Hepatocyte (in vitro differentiated cells): ENCODE results near the gene TM9SF1. TPM values are rescaled to one million over a fixed set of nuclear protein-coding genes. Genes with fewer than 3 reads are reported as not detected.

Experiments used
- DNase-seq: peaks from one replicate; pipeline ENCODE4 v3.0.0-alpha.2; 2016; ENCODE audit warnings: low spot score
- H2AFZ ChIP-seq: fragments of 200-600 bp; sonication (generic); 2 replicates; pipeline ENCODE4 v1.6.0; 2016; ENCODE audit warnings: antibody characterized with exemption, mild to moderate bottlenecking
- H3K27ac ChIP-seq: fragments of 200-600 bp; sonication (generic); 2 replicates; pipeline ENCODE4 v1.5.1; 2016; ENCODE audit warnings: mild to moderate bottlenecking
- H3K27me3 ChIP-seq: fragments of 200-600 bp; sonication (generic); 2 replicates; pipeline ENCODE4 v1.6.1; 2016
- H3K36me3 ChIP-seq: fragments of 200-600 bp; sonication (generic); replicated peaks from 2 replicates; pipeline ENCODE4 v1.5.1; 2016; ENCODE audit warnings: low read depth; ENCODE audit not compliant: insufficient read depth
- H3K4me1 ChIP-seq: fragments of 200-600 bp; sonication (generic); 2 replicates; pipeline ENCODE4 v1.5.1; 2016; ENCODE audit warnings: mild to moderate bottlenecking, moderate library complexity; ENCODE audit not compliant: insufficient read depth
- H3K4me2 ChIP-seq: fragments of 200-600 bp; sonication (generic); 2 replicates; pipeline ENCODE4 v1.6.0; 2016
- H3K4me3 ChIP-seq: fragments of 200-600 bp; sonication (generic); 2 replicates; pipeline ENCODE4 v1.5.1; 2016; ENCODE audit warnings: mild to moderate bottlenecking
- H3K79me2 ChIP-seq: fragments of 200-600 bp; sonication (generic); 2 replicates; pipeline ENCODE4 v1.6.0; 2017; ENCODE audit warnings: mild to moderate bottlenecking
- H3K9me2 ChIP-seq: fragments of 200-600 bp; sonication (generic); replicated peaks from 2 replicates; pipeline ENCODE4 v1.6.0; 2017; ENCODE audit warnings: mild to moderate bottlenecking; ENCODE audit not compliant: insufficient read depth
- H3K9me3 ChIP-seq: fragments of 200-600 bp; sonication (generic); 2 replicates; pipeline ENCODE4 v1.5.1; 2016; ENCODE audit warnings: low read depth, mild to moderate bottlenecking
- H4K20me1 ChIP-seq: fragments of 200-600 bp; sonication (generic); 2 replicates; pipeline ENCODE4 v1.6.0; 2016; ENCODE audit warnings: mild to moderate bottlenecking; ENCODE audit not compliant: insufficient read depth, poor library complexity, severe bottlenecking
- EZH2 ChIP-seq: fragments of 200-600 bp; sonication (generic); IDR thresholded peaks from 2 replicates; pipeline ENCODE4 v1.6.1; 2016; ENCODE audit warnings: antibody characterized with exemption, mild to moderate bottlenecking, borderline replicate concordance
- EZH2phosphoT487 ChIP-seq: fragments of 200-600 bp; sonication (generic); IDR thresholded peaks from one replicate; pipeline ENCODE4 v1.6.1; 2018; ENCODE audit warnings: antibody characterized with exemption, mild to moderate bottlenecking, low read depth, moderate library complexity; ENCODE audit not compliant: unreplicated experiment, severe bottlenecking
- WGBS: methylation state at CpG from one replicate; pipeline ENCODE4 v1.1.6; 2016; ENCODE audit warnings: low lambda C conversion rate; ENCODE audit errors: missing lambda C conversion rate; 5-methylcytosine and 5-hydroxymethylcytosine counted together
- polyA plus RNA-seq: library from polyadenylated mRNA; unstranded; fragments of >200 nt; fragmentation: Nextera tagmentation; extraction: Ambion mirVana; gene quantifications from 2 replicates; pipeline ENCODE4 v1.2.1, GENCODE V29; 2016
- total RNA-seq: library from RNA; depleted of rRNA; stranded (reverse); fragments of >200 nt; gene quantifications from 2 replicates; pipeline ENCODE4 v1.2.3, GENCODE V29; 2014
- TF ChIP-seq, protein P1 (sequence below): fragments of 200-600 bp; sonication (generic); IDR thresholded peaks from 2 replicates; pipeline ENCODE4 v1.5.1; 2016; ENCODE audit warnings: antibody characterized with exemption, mild to moderate bottlenecking; ENCODE audit not compliant: poor library complexity

TM9SF1 gene
- total and polyA plus RNA-seq, 2 experiments from 2014 or later, result 68.1 to 84.0 TPM

- H3K27me3 ChIP-seq, result no peaks in the 10 kb centered on the region
- no peaks in the 10 kb centered on the region for H3K36me3 ChIP-seq
- DNase-seq, result no peak
- peaks cover 13% of the 10 kb centered on the region for H3K4me1 ChIP-seq
- no peaks in the 10 kb centered on the region for H3K9me3 ChIP-seq
- no peak overlapping the region for H3K4me3 ChIP-seq
- WGBS, result 98% methylated on average over 5 of the region's 5 CpGs
- H3K9me2 ChIP-seq, result no peaks in the 10 kb centered on the region
- H3K27ac ChIP-seq, result no peak overlapping the region
- H4K20me1 ChIP-seq, result peaks cover 5% of the 10 kb centered on the region
- no peak overlapping the region for H2AFZ ChIP-seq
- peaks cover 25% of the 10 kb centered on the region for H3K79me2 ChIP-seq
- TF ChIP-seq EZH2phosphoT487 (no peak), EZH2 (no peak)
- TF ChIP-seq, protein P1, sequence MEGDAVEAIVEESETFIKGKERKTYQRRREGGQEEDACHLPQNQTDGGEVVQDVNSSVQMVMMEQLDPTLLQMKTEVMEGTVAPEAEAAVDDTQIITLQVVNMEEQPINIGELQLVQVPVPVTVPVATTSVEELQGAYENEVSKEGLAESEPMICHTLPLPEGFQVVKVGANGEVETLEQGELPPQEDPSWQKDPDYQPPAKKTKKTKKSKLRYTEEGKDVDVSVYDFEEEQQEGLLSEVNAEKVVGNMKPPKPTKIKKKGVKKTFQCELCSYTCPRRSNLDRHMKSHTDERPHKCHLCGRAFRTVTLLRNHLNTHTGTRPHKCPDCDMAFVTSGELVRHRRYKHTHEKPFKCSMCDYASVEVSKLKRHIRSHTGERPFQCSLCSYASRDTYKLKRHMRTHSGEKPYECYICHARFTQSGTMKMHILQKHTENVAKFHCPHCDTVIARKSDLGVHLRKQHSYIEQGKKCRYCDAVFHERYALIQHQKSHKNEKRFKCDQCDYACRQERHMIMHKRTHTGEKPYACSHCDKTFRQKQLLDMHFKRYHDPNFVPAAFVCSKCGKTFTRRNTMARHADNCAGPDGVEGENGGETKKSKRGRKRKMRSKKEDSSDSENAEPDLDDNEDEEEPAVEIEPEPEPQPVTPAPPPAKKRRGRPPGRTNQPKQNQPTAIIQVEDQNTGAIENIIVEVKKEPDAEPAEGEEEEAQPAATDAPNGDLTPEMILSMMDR, result no peak
- H3K4me2 ChIP-seq, result no peak overlapping the region
Measured at GRCh38 chr14:24165785-24166184, 29.5 kb downstream of the TM9SF1 start.

DNA sequence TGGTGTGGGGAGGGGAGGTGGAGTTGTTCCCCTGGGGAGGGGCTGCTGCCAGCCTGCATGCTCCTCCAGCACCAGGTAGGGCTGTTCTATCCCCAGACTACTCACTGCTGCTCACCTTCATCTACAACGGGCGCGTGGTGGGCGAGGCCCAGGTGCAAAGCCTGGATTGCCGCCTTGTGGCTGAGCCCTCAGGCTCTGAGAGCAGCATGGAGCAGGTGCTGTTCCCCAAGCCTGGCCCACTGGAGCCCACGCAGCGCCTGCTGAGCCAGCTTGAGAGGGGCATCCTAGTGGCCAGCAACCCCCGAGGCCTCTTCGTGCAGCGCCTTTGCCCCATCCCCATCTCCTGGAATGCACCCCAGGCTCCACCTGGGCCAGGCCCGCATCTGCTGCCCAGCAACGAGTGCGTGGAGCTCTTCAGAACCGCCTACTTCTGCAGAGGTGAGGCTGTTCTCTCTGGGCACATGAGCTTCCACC is 30.7 kb downstream of the TM9SF1 start:
- Histone ChIP-seq H3K36me3 (no peaks in the 10 kb centered on the region), H3K79me2 (peaks cover 25% of the 10 kb centered on the region), H3K9me3 (no peaks in the 10 kb centered on the region), H3K4me3 (no peak overlapping the region), H3K4me1 (peaks cover 16% of the 10 kb centered on the region), H4K20me1 (peaks cover 5% of the 10 kb centered on the region), H2AFZ (no peak overlapping the region), H3K27ac (no peak overlapping the region), H3K9me2 (no peaks in the 10 kb centered on the region), H3K27me3 (no peaks in the 10 kb centered on the region), H3K4me2 (no peak overlapping the region)
- 94% methylated on average over 14 of the region's 14 CpGs for WGBS
- no peak for TF ChIP-seq EZH2
- no peak for DNase-seq

- peaks cover 5% of the 10 kb centered on the region for H4K20me1 ChIP-seq
- peak overlapping the region; percentile 91 for H3K27ac ChIP-seq
- no peak overlapping the region for H2AFZ ChIP-seq
- peaks cover 25% of the 10 kb centered on the region for H3K79me2 ChIP-seq
- peaks cover 16% of the 10 kb centered on the region for H3K4me1 ChIP-seq
- 86% methylated on average over 8 of the region's 8 CpGs for WGBS
- H3K36me3 ChIP-seq, result no peaks in the 10 kb centered on the region
- no peaks in the 10 kb centered on the region for H3K9me2 ChIP-seq
- peak overlapping the region; percentile 25 for H3K4me3 ChIP-seq
- H3K4me2 ChIP-seq, result peak overlapping the region; percentile 87
- no peak for TF ChIP-seq EZH2phosphoT487
- TF ChIP-seq, protein P1, result no peak
- no peak for TF ChIP-seq EZH2
- no peaks in the 10 kb centered on the region for H3K27me3 ChIP-seq
- no peak for DNase-seq
- no peaks in the 10 kb centered on the region for H3K9me3 ChIP-seq
Measured at GRCh38 chr14:24162093-24162492, 33.1 kb downstream of the TM9SF1 start.

DNA sequence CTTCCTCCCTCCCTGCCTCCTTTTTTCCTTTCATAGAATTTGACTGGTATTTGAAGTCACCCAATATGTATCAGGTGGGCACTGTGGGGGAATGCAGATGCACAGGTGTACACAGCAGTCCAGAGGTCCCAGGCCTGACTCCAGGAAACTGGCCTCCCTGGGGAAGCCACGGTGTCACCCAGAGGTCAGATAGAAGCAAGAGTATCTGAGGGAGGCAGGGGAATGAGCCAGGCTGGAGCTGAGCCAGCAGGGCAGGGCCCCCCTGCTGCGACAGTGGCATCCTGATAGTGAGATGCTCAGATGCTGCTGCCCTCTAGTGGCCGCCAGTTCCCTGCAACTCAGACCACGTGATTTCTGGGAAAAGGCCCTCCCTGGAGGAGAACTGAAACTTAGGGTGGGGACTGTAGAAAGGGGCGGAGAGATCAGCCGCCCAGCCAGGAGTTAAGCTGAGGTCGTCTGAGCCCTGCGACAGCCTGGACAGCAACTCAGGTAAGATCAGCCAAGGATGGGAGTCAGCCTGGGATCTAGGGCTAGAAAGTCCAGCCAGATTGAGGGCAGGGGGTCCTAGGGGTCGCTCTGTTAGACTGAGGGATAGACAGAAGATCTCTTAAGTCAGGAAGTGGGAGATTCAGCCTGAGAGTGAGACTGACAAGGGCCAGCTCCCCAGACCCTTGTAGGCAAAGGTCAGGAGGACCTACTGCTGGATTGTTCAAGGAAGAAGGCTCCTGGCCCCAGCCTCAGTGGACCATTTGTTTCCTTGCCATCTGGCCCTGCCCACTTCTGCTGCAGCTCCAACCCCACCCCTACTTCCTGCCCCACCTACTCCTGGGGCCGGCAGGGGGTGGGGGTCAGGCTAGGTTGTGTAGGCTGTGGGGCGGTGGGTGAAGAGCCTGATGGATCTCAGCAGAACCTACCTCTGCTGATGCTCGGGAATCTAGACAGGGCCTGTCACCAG is 34.1 kb downstream of the TM9SF1 start, which contains the start of gene IRF9:
IRF9 (plus strand) TSS at position 416 of the 955 bp plus-strand sequence. CDS start 880 bp downstream, outside the sequence.
- Histone ChIP-seq H3K36me3 (no peaks in the 10 kb centered on the region), H2AFZ (peak within 1 kb of the TSS; percentile 22), H3K27ac (peak within 1 kb of the TSS; percentile 91), H3K4me1 (peaks cover 16% of the 10 kb centered on the region), H3K4me2 (peak within 1 kb of the TSS; percentile 87), H3K9me3 (no peaks in the 10 kb centered on the region), H4K20me1 (peaks cover 5% of the 10 kb centered on the region), H3K27me3 (no peaks in the 10 kb centered on the region), H3K4me3 (peak within 1 kb of the TSS; percentile 25), H3K9me2 (no peaks in the 10 kb centered on the region), H3K79me2 (peaks cover 25% of the 10 kb centered on the region)
- TF ChIP-seq EZH2phosphoT487 (no peak), EZH2 (no peak)
- TF ChIP-seq, protein P1, result peak; percentile 99
- DNase-seq, result peak; percentile 96
- WGBS, result 3% methylated on average over 12 of the region's 12 CpGs
